ENCODE data around the gene SMPD3.

Gene SMPD3

DNA sequence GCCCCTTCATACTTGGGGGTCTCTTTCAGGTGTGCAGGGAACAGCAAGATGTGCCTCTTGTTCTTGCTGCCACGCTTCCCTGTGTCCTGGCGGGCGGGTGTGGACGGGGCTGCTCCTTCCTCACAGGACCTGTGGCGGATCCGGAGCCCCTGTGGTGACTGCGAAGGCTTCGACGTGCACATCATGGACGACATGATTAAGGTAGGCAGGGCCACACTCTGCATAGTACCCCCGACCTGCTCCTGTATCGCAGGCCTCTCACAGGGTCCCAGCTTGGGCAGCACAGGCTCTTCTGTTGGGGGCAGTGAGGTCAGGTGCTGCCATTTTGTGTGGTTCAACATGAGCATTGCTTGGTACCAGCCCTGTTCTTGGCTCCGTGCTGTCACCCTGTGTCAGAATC is 94.9 kb downstream of the SMPD3 start:
- Histone ChIP-seq H3K27ac (no peak overlapping the region), H3K27me3 (replicated peaks) (no peaks in the 10 kb centered on the region), H3K36me3 (replicated peaks) (peaks cover 35% of the 10 kb centered on the region), H3K4me3 (ENCODE audit: low read depth, low read length) (no peak overlapping the region)
- TF ChIP-seq, protein P1, sequence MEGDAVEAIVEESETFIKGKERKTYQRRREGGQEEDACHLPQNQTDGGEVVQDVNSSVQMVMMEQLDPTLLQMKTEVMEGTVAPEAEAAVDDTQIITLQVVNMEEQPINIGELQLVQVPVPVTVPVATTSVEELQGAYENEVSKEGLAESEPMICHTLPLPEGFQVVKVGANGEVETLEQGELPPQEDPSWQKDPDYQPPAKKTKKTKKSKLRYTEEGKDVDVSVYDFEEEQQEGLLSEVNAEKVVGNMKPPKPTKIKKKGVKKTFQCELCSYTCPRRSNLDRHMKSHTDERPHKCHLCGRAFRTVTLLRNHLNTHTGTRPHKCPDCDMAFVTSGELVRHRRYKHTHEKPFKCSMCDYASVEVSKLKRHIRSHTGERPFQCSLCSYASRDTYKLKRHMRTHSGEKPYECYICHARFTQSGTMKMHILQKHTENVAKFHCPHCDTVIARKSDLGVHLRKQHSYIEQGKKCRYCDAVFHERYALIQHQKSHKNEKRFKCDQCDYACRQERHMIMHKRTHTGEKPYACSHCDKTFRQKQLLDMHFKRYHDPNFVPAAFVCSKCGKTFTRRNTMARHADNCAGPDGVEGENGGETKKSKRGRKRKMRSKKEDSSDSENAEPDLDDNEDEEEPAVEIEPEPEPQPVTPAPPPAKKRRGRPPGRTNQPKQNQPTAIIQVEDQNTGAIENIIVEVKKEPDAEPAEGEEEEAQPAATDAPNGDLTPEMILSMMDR (IDR thresholded peaks at IDR 0.05; ENCODE audit: low read depth, low read length, missing control alignments), result no peak
- in situ Hi-C loops (cut with HindIII; ENCODE audit: low pct_ligation_motif_present, low sequenced_read_pairs), result no loop called here
- no peak for DNase-seq

DNA sequence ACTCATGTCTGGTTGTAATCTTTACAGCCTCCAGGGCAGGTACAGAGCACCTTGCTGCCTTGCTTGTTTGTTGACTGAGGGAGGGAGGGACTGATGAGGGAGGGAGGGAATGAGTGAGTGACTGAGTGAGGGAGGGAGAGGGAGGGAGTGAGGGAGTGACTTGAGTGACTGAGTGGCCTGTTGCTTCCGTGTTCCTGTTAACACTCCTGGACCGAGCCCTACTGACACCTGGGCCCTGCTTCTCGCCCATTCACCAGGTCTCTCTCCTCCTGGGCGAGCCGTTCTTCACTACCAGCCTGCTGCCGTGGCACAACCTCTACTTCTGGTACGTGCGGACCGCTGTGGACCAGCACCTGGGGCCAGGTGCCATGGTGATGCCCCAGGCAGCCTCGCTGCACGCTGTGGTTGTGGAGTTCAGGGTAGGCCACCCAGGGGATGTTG is 96.3 kb downstream of the SMPD3 start:
- Histone ChIP-seq H3K27ac (no peak overlapping the region), H3K27me3 (replicated peaks) (no peaks in the 10 kb centered on the region), H3K36me3 (replicated peaks) (peaks cover 30% of the 10 kb centered on the region), H3K4me3 (ENCODE audit: low read depth, low read length) (no peak overlapping the region)
- TF ChIP-seq, protein P1 (IDR thresholded peaks at IDR 0.05; ENCODE audit: low read depth, low read length, missing control alignments), result no peak
- no peak for DNase-seq
- in situ Hi-C loops (cut with HindIII; ENCODE audit: low pct_ligation_motif_present, low sequenced_read_pairs), result no loop called here

DNA sequence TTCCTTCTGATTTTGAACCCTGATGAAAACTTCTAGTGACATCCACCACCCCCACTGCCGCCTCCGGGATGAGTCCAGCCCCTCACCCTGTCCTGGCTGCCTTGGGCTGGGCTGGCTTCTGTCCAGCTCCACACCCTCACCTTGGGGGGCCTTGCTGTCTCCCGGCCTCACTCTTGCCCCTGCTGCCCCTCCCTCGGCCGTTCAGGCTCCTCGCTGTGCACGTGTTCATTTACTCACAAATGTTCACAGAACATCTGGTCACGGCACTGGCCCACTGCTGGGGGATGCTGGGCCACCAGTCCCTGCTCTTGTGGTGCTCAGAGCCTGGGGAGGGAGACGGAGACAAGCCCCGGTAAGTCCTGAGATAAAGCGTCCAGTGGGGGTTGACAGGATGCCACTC is 96.8 kb downstream of the SMPD3 start:
- TF ChIP-seq, protein P1 (IDR thresholded peaks at IDR 0.05; ENCODE audit: low read depth, low read length, missing control alignments), result no peak
- Histone ChIP-seq H3K27ac (no peak overlapping the region), H3K27me3 (replicated peaks) (no peaks in the 10 kb centered on the region), H3K4me3 (ENCODE audit: low read depth, low read length) (no peak overlapping the region), H3K36me3 (replicated peaks) (peaks cover 31% of the 10 kb centered on the region)
- in situ Hi-C loops (cut with HindIII; ENCODE audit: low pct_ligation_motif_present, low sequenced_read_pairs), result no loop called here
- no peak for DNase-seq

DNA sequence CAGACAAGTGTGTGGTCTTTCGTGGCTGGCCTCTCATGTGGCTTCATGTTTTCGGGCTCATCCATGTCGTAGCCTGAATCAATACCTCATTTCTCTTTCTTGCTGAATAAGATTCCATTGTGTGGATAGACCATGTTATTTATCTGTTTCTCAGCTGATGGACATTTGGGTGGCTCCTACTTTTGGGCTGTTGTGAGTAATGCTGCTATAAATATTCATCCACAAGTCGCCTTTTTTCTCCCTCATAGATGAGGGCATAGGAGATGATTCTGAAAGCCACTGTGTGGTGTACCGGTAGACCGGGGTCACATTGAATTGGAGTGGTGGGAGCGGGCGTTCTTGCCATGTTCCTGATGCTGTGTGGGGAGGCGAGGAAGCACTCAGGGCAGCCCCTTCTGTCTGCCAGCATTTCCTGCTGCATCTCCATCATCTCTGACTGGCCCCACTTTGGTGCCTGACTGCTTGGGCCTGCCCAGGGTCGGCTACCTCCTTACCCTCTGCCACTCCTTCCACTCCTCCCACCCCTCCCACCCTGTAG is 97.4 kb downstream of the SMPD3 start:
- peaks cover 28% of the 10 kb centered on the region for H3K36me3 ChIP-seq (replicated peaks)
- H3K27me3 ChIP-seq (replicated peaks), result no peaks in the 10 kb centered on the region
- no peak overlapping the region for H3K27ac ChIP-seq
- no peak overlapping the region for H3K4me3 ChIP-seq (ENCODE audit: low read depth, low read length)
- DNase-seq, result no peak
- in situ Hi-C loops (cut with HindIII; ENCODE audit: low pct_ligation_motif_present, low sequenced_read_pairs), result no loop called here
- TF ChIP-seq, protein P1 (IDR thresholded peaks at IDR 0.05; ENCODE audit: low read depth, low read length, missing control alignments), result no peak

DNA sequence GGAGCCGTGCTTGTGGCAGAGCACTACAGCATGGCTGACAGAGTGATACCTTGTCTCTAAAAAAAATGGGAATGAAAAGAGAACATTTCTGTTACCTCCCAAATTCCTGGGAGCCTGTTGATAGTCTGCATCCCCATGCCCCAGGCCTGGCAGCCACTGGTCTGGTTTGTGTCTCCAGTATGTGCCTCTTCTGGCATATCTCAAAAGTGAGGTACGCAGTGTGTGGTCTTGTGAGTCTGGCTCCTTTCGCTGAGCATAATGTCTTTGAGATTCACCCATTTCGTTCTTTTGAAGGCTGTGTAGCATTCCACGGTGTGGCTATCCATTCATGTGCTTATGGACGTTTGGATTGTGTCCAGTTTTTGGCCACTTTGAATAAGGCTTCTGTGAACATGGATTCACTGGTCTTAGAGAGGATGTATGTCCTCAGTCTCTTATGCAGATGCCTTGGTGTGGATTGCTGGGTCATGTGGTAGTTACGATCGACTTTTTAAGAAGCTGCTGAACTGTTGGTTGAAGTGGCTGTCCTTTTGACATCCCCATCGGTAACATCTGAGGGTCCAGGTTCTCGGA is 98.4 kb downstream of the SMPD3 start:
- H3K36me3 ChIP-seq (replicated peaks), result peaks cover 24% of the 10 kb centered on the region
- H3K27ac ChIP-seq, result no peak overlapping the region
- H3K4me3 ChIP-seq (ENCODE audit: low read depth, low read length), result no peak overlapping the region
- in situ Hi-C loops (cut with HindIII; ENCODE audit: low pct_ligation_motif_present, low sequenced_read_pairs), result no loop called here
- DNase-seq, result no peak
- H3K27me3 ChIP-seq (replicated peaks), result no peaks in the 10 kb centered on the region
- TF ChIP-seq, protein P1 (IDR thresholded peaks at IDR 0.05; ENCODE audit: low read depth, low read length, missing control alignments), result no peak

Measured in brain microvascular endothelial cell (primary cell).